Measurements from ENCODE around the gene BPIFB1.

DNA sequence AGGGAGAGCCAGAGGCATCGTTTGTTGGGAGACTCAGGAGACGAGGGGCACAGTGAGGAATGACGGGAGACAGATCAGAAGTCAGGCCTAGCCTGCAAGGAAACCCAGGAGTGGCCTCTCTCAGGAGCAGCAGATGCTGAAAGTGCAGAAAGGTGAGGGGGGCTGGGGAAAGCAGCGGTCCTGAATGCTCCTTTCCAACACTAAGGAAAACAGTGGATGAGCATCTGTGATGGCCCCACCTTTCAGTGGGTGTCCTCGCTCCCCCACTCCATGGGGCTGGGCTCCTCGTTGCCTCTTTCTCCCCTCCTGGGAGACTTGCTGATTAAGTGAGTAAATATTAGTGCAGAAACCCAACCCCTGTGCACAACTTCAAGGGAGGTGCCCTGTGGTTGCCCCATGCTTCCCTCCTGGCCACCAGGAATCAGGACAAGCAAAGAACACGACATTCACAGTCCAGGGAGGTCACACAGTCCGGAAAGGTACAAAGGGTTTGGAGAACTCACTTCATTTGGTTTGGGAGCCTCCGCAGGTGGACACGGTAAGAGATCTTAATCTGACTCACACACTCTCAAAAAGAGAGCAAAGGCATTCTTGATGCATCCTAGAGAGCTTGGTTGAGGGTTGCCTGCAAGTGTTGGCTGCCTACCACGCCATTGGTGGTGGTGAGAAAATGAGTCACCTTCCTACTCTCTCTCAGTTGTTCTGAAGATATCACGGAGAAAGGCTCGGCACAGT lies 9.7 kb upstream of the BPIFB1 start:
- TF ChIP-seq, protein P1, sequence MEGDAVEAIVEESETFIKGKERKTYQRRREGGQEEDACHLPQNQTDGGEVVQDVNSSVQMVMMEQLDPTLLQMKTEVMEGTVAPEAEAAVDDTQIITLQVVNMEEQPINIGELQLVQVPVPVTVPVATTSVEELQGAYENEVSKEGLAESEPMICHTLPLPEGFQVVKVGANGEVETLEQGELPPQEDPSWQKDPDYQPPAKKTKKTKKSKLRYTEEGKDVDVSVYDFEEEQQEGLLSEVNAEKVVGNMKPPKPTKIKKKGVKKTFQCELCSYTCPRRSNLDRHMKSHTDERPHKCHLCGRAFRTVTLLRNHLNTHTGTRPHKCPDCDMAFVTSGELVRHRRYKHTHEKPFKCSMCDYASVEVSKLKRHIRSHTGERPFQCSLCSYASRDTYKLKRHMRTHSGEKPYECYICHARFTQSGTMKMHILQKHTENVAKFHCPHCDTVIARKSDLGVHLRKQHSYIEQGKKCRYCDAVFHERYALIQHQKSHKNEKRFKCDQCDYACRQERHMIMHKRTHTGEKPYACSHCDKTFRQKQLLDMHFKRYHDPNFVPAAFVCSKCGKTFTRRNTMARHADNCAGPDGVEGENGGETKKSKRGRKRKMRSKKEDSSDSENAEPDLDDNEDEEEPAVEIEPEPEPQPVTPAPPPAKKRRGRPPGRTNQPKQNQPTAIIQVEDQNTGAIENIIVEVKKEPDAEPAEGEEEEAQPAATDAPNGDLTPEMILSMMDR (IDR thresholded peaks at IDR 0.05) = no peak
- no peak for TF ChIP-seq POLR2A (IDR thresholded peaks at IDR 0.05)
